Stimulated activated CD4-positive, alpha-beta T cell treated with anti-CD3 and anti-CD28 coated beads, Interleukin-1b, Interleukin-23, amount 100 ng/mL, for 1 hour (primary cell): Measurements from ENCODE around the gene STX18.
A peak's percentile ranks its signal among the peaks of the same experiment; 100 is the strongest.
"Not testable (repeated sequence)": the region's sequence is repeated elsewhere in the genome, so short reads cannot be mapped to it uniquely, and the experiment has no call there.

ENCODE experiments used
- DNase-seq, 2 donors: peaks; one replicate each; pipeline ENCODE4 v3.0.0-alpha.2; 2020; ENCODE audit warnings: low read depth in 2 of 2

Gene STX18

GRCh38 chr4:4480205-4480604 is 61.6 kb downstream of the STX18 start:
- no peak for DNase-seq

- DNase-seq = no peak
Measured at GRCh38 chr4:4479366-4479765, 62.5 kb downstream of the STX18 start.

GRCh38 chr4:4477796-4478195 is 64.1 kb downstream of the STX18 start:
- DNase-seq = no peak

- DNase-seq = no peak
Measured at GRCh38 chr4:4477391-4477790, 64.5 kb downstream of the STX18 start.

GRCh38 chr4:4474476-4474875 is 67.4 kb downstream of the STX18 start:
- DNase-seq = no peak

- no peak for DNase-seq
Measured at GRCh38 chr4:4472344-4472958, 69.4 kb downstream of the STX18 start.

GRCh38 chr4:4471195-4471594 is 70.7 kb downstream of the STX18 start:
- DNase-seq = no peak

GRCh38 chr4:4470208-4470607 is 71.6 kb downstream of the STX18 start:
- DNase-seq = no peak

- DNase-seq = not testable (repeated sequence)
Measured at GRCh38 chr4:4465238-4465637, 76.6 kb downstream of the STX18 start.

- DNase-seq = no peak
Measured at GRCh38 chr4:4462970-4463369, 78.9 kb downstream of the STX18 start.

- peak in 1 of 2 donors; percentile 34 for DNase-seq
Measured at GRCh38 chr4:4461850-4462249, 80.0 kb downstream of the STX18 start.

GRCh38 chr4:4461178-4461577 is 80.7 kb downstream of the STX18 start:
- no peak for DNase-seq

- no peak for DNase-seq
Measured at GRCh38 chr4:4460759-4461158, 81.1 kb downstream of the STX18 start.

GRCh38 chr4:4459181-4459580 is 82.7 kb downstream of the STX18 start:
- DNase-seq = no peak

GRCh38 chr4:4457803-4458553 is 83.9 kb downstream of the STX18 start:
- no peak for DNase-seq

- no peak for DNase-seq
Measured at GRCh38 chr4:4456816-4457578, 84.9 kb downstream of the STX18 start.

- DNase-seq = no peak
Measured at GRCh38 chr4:4456351-4456750, 85.5 kb downstream of the STX18 start.

- DNase-seq = no peak
Measured at GRCh38 chr4:4455210-4455865, 86.5 kb downstream of the STX18 start.

- no peak for DNase-seq
Measured at GRCh38 chr4:4446434-4446833, 95.4 kb downstream of the STX18 start.

- DNase-seq = no peak
Measured at GRCh38 chr4:4443821-4444220, 98.0 kb downstream of the STX18 start.

GRCh38 chr4:4440333-4441061 is 101.4 kb downstream of the STX18 start:
- no peak for DNase-seq

- DNase-seq = no peak
Measured at GRCh38 chr4:4439782-4440181, 102.1 kb downstream of the STX18 start.
